Neural progenitor cell (in vitro differentiated cells): ENCODE results near the gene TSPAN13.

Source experiments
- CTCF ChIP-seq: fragments of 200-600 bp; sonication (generic); IDR thresholded peaks from 2 replicates; pipeline ENCODE4 v1.5.1; 2017; ENCODE audit warnings: antibody characterized with exemption, mild to moderate bottlenecking
- EZH2phosphoT487 ChIP-seq: fragments of 200-600 bp; sonication (generic); IDR thresholded peaks from 2 replicates; pipeline ENCODE4 v1.6.1; 2017; ENCODE audit warnings: antibody characterized with exemption

GRCh38 chr7:16724344-16724743, 29.2 kb upstream of the TSPAN13 start:
- no peak for TF ChIP-seq EZH2phosphoT487
- no peak for TF ChIP-seq CTCF
